ENCODE results near the gene CRIP2.

DNA sequence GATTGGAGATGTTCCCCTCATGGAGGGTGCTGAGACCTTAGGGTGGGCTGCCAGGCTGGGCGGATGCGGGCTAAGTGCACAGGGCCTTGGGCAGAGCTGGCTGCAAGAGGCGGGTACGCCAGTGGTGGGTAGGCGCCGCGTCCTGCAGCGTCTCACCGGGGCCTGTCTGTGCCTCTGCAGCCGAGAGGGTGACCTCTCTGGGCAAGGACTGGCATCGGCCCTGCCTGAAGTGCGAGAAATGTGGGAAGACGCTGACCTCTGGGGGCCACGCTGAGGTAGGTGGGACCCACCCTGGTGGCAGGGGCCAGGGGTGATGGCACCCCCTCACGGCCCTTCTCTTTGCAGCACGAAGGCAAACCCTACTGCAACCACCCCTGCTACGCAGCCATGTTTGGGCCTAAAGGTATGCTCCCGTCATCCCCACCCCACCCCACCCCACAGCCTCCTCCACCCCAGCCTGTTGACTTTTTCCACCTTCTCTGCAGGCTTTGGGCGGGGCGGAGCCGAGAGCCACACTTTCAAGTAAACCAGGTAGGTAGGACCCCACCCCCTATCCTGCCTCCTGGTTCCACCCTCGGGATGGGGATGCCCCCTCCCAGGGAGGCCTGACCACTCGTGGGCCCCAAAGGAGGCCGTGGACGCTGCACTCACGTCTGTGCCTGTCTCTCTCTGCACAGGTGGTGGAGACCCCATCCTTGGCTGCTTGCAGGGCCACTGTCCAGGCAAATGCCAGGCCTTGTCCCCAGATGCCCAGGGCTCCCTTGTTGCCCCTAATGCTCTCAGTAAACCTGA lies 13.6 kb downstream of the CRIP2 start:
- TF ChIP-seq, protein P1, sequence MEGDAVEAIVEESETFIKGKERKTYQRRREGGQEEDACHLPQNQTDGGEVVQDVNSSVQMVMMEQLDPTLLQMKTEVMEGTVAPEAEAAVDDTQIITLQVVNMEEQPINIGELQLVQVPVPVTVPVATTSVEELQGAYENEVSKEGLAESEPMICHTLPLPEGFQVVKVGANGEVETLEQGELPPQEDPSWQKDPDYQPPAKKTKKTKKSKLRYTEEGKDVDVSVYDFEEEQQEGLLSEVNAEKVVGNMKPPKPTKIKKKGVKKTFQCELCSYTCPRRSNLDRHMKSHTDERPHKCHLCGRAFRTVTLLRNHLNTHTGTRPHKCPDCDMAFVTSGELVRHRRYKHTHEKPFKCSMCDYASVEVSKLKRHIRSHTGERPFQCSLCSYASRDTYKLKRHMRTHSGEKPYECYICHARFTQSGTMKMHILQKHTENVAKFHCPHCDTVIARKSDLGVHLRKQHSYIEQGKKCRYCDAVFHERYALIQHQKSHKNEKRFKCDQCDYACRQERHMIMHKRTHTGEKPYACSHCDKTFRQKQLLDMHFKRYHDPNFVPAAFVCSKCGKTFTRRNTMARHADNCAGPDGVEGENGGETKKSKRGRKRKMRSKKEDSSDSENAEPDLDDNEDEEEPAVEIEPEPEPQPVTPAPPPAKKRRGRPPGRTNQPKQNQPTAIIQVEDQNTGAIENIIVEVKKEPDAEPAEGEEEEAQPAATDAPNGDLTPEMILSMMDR (IDR thresholded peaks at IDR 0.05; ENCODE audit: extremely low read depth in 1 of 2, insufficient read depth in 1 of 2, low read depth in 1 of 2, low read length in 2 of 2) = no peak
- no peak for TF ChIP-seq MYC (IDR thresholded peaks at IDR 0.05; ENCODE audit: low read depth, low read length)
- TF ChIP-seq, protein P2, sequence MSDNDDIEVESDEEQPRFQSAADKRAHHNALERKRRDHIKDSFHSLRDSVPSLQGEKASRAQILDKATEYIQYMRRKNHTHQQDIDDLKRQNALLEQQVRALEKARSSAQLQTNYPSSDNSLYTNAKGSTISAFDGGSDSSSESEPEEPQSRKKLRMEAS (IDR thresholded peaks at IDR 0.05; ENCODE audit: insufficient read depth, insufficient read length) = no peak

Data from endothelial cell of umbilical vein (primary cell).